Measurements from ENCODE around the gene FAM169A. TPM values are rescaled to one million over a fixed set of nuclear protein-coding genes. Genes with fewer than 3 reads are reported as not detected.

FAM169A gene
- total and polyA plus RNA-seq, 4 donors, result 0.25 to 2.8 (median 1.3) TPM

DNA sequence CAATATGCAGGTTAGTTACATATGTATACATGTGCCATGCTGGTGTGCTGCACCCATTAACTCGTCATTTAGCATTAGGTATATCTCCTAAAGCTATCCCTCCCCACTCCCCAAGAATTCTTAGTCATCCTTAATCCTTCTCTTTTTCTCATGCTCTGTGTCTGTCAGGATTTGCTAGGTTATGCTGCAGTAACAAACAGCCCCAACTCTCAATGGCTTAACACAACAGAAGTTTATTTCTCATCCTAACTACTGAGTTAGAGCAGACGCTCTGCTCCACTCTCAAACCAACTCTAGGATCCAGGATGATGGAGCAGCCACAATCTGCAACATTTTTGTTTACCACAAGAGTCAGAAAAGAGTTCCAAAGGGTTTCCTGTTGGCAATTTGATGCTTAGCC lies 28.2 kb upstream of the FAM169A start:
- WGBS, 2 donors, result 92 to 95% methylated on average over 2 of the region's 2 CpGs
- H3K9me3 ChIP-seq (ENCODE audit: control insufficient read depth in 4 of 4, insufficient read depth in 3 of 4, low read length in 3 of 4), result peaks cover 0 to 5% (median 0%) of the 10 kb centered on the region in 4 donors
- H3K27me3 ChIP-seq (ENCODE audit: control insufficient read depth in 3 of 3, insufficient read depth in 3 of 3, low read length in 2 of 3), result no peaks in the 10 kb centered on the region
- no peaks in the 10 kb centered on the region for H3K36me3 ChIP-seq (ENCODE audit: control insufficient read depth in 4 of 4, insufficient read depth in 4 of 4, low read length in 4 of 4)
- ATAC-seq (ENCODE audit: insufficient read depth, low FRiP score) (no peak), DNase-seq (no peak)
- H3K4me3 ChIP-seq, result no peak overlapping the region
- H3K4me1 ChIP-seq (ENCODE audit: control insufficient read depth in 5 of 5, insufficient read depth in 5 of 5, low read length in 5 of 5), result peaks cover 0 to 6% (median 0%) of the 10 kb centered on the region in 5 donors
- TF ChIP-seq, protein P1, sequence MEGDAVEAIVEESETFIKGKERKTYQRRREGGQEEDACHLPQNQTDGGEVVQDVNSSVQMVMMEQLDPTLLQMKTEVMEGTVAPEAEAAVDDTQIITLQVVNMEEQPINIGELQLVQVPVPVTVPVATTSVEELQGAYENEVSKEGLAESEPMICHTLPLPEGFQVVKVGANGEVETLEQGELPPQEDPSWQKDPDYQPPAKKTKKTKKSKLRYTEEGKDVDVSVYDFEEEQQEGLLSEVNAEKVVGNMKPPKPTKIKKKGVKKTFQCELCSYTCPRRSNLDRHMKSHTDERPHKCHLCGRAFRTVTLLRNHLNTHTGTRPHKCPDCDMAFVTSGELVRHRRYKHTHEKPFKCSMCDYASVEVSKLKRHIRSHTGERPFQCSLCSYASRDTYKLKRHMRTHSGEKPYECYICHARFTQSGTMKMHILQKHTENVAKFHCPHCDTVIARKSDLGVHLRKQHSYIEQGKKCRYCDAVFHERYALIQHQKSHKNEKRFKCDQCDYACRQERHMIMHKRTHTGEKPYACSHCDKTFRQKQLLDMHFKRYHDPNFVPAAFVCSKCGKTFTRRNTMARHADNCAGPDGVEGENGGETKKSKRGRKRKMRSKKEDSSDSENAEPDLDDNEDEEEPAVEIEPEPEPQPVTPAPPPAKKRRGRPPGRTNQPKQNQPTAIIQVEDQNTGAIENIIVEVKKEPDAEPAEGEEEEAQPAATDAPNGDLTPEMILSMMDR (IDR thresholded peaks at IDR 0.05; ENCODE audit: control extremely low read depth, extremely low read depth), result no peak
- no peak overlapping the region for H3K27ac ChIP-seq (ENCODE audit: low read depth in 1 of 2, low read length in 1 of 2)
- H3K9ac ChIP-seq (ENCODE audit: insufficient read depth in 1 of 2, low read length in 2 of 2), result no peak overlapping the region

DNA sequence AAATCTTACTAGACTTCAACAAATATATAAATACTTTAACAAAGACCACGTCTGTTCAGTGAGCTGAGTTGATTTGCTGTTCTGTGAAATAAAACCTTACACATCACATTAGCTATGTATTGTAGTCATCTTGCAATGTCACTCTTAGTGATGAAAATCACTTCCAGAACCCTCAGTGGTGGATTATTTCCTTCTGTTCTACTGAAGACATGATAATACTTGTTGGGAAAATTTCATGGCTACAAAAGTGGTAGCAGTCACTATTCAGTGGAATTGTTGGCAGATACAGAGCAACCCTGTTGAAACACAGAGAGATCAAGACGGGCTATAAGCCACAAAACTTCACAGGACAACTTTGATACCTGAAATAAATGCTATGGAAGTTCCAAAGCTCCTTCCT lies 26.7 kb upstream of the FAM169A start:
- H3K4me1 ChIP-seq (ENCODE audit: control insufficient read depth in 5 of 5, insufficient read depth in 5 of 5, low read length in 5 of 5), result peaks cover 0 to 6% (median 0%) of the 10 kb centered on the region in 5 donors
- DNase-seq (no peak), ATAC-seq (ENCODE audit: insufficient read depth, low FRiP score) (no peak)
- 77 to 83% methylated on average over 2 of the region's 2 CpGs for WGBS, 2 donors
- no peaks in the 10 kb centered on the region for H3K36me3 ChIP-seq (ENCODE audit: control insufficient read depth in 4 of 4, insufficient read depth in 4 of 4, low read length in 4 of 4)
- no peak overlapping the region for H3K4me3 ChIP-seq
- no peak overlapping the region for H3K27ac ChIP-seq (ENCODE audit: low read depth in 1 of 2, low read length in 1 of 2)
- no peaks in the 10 kb centered on the region for H3K27me3 ChIP-seq (ENCODE audit: control insufficient read depth in 3 of 3, insufficient read depth in 3 of 3, low read length in 2 of 3)
- peaks cover 0 to 5% (median 0%) of the 10 kb centered on the region in 4 donors for H3K9me3 ChIP-seq (ENCODE audit: control insufficient read depth in 4 of 4, insufficient read depth in 3 of 4, low read length in 3 of 4)
- TF ChIP-seq, protein P1 (IDR thresholded peaks at IDR 0.05; ENCODE audit: control extremely low read depth, extremely low read depth), result no peak
- H3K9ac ChIP-seq (ENCODE audit: insufficient read depth in 1 of 2, low read length in 2 of 2), result no peak overlapping the region

DNA sequence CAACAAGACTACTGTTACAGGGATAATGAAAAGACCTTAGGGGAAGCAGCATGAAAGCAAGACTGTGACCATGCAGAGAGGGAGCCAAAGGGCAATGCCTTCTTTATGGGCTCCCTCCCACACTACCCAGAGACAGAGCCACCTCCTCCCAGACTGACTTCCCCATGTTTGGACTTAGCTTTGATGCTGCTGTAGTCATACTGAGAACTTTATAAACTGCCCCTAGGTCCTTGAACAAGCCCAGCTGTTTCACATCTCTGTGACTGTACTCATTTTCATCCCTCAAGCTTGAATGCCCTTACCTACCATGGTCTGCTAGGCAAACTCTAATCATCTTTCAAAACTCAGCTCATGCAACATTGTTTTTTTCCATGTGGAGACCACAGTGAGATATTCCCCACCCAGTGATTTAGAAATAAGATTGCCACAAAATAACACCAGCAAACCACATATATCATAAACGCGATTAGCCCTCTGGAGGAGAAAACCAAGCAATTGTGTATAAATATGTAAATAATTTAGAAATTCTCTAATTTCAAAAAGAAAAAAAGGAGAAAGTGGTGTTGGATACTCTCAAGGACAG lies 23.4 kb upstream of the FAM169A start:
- Histone ChIP-seq H3K4me3 (no peak overlapping the region), H3K4me1 (ENCODE audit: control insufficient read depth in 5 of 5, insufficient read depth in 5 of 5, low read length in 5 of 5) (no peaks in the 10 kb centered on the region), H3K27me3 (ENCODE audit: control insufficient read depth in 3 of 3, insufficient read depth in 3 of 3, low read length in 2 of 3) (no peaks in the 10 kb centered on the region), H3K9ac (ENCODE audit: insufficient read depth in 1 of 2, low read length in 2 of 2) (no peak overlapping the region), H3K27ac (ENCODE audit: low read depth in 1 of 2, low read length in 1 of 2) (no peak overlapping the region), H3K9me3 (ENCODE audit: control insufficient read depth in 4 of 4, insufficient read depth in 3 of 4, low read length in 3 of 4) (peaks cover 0 to 4% (median 0%) of the 10 kb centered on the region in 4 donors), H3K36me3 (ENCODE audit: control insufficient read depth in 4 of 4, insufficient read depth in 4 of 4, low read length in 4 of 4) (no peaks in the 10 kb centered on the region)
- TF ChIP-seq, protein P1 (IDR thresholded peaks at IDR 0.05; ENCODE audit: control extremely low read depth, extremely low read depth), result no peak
- 87 to 93% methylated on average over 2 of the region's 2 CpGs for WGBS, 2 donors
- no peak for ATAC-seq (ENCODE audit: insufficient read depth, low FRiP score)
- no peak for DNase-seq

DNA sequence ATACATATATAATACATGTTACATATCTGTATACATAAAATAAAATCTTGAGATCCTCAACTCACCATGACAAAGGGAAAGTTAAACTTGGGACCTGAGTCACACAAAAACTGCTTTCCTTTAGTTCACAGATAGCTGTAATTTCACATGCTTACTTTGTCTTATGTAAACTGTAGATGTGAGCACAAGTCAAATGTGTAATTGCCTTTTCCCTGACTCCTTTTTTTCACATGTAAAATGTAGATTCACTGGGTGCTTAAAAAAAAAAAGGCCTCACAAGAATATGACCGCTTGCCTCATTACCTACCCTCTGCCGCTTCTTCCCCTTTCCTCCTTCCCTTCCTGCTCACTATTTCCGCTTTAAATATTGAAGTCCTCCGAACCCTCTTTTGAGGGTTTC lies 21.9 kb upstream of the FAM169A start:
- Histone ChIP-seq H3K36me3 (ENCODE audit: control insufficient read depth in 4 of 4, insufficient read depth in 4 of 4, low read length in 4 of 4) (no peaks in the 10 kb centered on the region), H3K4me1 (ENCODE audit: control insufficient read depth in 5 of 5, insufficient read depth in 5 of 5, low read length in 5 of 5) (no peaks in the 10 kb centered on the region), H3K27me3 (ENCODE audit: control insufficient read depth in 3 of 3, insufficient read depth in 3 of 3, low read length in 2 of 3) (no peaks in the 10 kb centered on the region), H3K9ac (ENCODE audit: insufficient read depth in 1 of 2, low read length in 2 of 2) (no peak overlapping the region), H3K27ac (ENCODE audit: low read depth in 1 of 2, low read length in 1 of 2) (no peak overlapping the region), H3K4me3 (no peak overlapping the region), H3K9me3 (ENCODE audit: control insufficient read depth in 4 of 4, insufficient read depth in 3 of 4, low read length in 3 of 4) (no peaks in the 10 kb centered on the region)
- TF ChIP-seq, protein P1 (IDR thresholded peaks at IDR 0.05; ENCODE audit: control extremely low read depth, extremely low read depth), result no peak
- ATAC-seq (ENCODE audit: insufficient read depth, low FRiP score) (no peak), DNase-seq (no peak)
- WGBS, 2 donors, result 41 to 71% methylated on average over 4 of the region's 4 CpGs
